GM19395 (cell line): ENCODE data around the gene FBXO47.
"Not testable (repeated sequence)": the region's sequence is repeated elsewhere in the genome, so short reads cannot be mapped to it uniquely, and the experiment has no call there.

Experiments used
- ATAC-seq: cut with Tn5 transposase; IDR thresholded peaks from one replicate; pipeline ENCODE4 v1.9.1; 2021; ENCODE audit warnings: mild to moderate bottlenecking, moderate library complexity; ENCODE audit not compliant: unreplicated experiment

The FBXO47 gene

DNA sequence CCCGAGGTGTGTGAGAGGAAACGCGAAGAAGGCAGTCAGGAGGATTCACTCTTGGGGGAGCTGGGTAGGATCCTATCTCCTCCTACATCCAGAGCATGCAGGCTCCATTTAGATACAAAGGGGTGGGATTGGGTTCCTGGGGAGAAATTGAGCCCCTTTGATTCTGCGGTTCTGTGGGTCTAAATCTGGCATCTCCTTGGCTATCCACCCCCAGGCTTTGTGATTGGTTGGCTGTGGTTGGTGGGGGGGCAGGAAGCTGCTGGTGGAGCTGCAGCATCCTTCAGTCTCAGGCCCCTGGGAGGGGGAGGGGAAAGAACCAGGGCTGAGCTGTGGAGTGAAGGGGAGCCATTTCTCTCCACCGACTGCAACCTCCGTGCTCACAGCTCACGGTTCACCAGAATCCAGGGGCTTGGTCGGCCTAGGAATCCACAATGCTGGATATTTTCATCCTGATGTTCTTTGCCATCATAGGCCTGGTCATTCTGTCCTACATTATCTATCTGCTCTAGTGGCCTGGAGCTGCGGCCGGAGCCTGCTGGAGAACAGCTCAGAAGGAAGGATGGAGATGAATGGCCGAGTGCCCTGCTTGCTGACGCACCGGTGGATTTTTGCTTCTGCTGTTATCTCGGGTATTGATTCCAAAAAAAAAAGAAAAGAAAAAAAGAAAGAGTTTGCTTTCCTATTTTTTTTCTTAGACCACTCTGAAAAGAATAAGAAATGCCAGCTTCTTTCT is 41.8 kb downstream of the FBXO47 start, which contains the start of gene LASP1NB:
Gene LASP1NB, plus strand, starts transcription at position 352 of the 733 bp plus-strand sequence.
- ATAC-seq: no peak

DNA sequence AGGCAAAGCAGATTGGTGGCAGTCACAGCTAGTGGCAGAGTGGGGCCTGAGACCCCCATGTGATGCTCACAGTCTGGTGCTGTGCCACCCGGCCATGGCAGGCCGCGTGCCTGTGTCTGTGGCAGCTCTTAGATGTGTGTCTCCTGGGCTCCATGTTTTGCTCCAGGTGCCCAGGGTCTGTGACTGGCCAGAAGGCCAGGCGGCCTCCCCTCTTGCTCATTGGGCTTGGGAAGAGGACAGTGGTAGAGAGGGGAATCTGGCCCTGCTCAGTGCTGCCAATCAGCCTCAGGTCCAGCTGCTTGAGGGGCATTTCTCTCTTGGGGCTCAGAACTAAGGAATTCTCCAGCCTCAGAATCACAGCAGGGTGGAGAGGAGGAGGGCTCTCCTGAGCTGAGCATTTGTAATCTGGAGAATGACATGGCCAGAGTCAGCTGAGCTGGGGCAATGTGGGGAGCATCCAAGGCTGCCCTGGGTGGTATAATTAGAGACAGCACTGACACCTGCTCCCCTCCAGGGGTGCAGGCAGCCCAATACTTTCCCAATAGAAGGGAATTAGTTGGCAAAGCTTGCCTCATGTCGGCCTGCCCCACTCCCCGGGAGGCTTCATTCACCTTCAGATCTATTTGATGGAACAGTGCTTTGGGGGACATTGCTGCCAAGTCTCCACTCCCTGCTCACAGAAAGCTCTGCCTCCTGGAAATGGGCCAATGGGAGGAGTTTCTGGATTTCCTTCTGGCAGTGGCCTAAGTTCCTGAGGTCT is 44.5 kb downstream of the FBXO47 start:
- no peak for ATAC-seq

DNA sequence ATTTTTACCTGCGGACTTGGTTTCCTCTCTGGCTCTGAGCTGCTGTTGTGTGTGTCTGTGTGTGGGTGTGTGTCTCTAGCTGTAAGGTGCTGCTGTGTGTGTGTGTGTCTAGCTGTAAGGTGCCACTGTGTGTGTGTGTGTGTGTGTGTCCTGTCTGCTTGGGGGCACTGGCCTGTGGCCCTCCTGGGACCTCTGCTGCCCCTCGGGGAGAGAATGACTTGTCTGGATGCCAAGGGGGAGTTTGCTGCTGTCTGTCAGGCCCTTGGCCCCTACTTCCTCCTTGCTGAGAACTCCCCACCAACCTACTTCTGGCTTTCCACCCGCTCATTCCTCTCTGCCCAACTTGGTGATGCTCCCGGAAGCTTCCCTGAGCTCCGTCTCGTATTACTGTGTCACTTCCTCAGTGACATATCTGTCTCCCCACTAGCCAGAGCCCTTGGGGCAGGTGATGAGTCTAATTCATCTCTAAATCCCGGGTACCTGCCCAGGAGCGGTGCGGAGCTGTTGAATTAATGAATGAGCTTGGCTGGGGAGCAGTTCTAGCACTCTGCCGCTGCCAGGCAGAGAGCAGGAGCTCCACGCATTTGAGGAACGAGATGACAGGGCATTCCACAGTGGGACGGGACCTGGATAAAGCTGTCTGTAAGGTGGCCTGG is 45.3 kb downstream of the FBXO47 start:
- no peak for ATAC-seq

DNA sequence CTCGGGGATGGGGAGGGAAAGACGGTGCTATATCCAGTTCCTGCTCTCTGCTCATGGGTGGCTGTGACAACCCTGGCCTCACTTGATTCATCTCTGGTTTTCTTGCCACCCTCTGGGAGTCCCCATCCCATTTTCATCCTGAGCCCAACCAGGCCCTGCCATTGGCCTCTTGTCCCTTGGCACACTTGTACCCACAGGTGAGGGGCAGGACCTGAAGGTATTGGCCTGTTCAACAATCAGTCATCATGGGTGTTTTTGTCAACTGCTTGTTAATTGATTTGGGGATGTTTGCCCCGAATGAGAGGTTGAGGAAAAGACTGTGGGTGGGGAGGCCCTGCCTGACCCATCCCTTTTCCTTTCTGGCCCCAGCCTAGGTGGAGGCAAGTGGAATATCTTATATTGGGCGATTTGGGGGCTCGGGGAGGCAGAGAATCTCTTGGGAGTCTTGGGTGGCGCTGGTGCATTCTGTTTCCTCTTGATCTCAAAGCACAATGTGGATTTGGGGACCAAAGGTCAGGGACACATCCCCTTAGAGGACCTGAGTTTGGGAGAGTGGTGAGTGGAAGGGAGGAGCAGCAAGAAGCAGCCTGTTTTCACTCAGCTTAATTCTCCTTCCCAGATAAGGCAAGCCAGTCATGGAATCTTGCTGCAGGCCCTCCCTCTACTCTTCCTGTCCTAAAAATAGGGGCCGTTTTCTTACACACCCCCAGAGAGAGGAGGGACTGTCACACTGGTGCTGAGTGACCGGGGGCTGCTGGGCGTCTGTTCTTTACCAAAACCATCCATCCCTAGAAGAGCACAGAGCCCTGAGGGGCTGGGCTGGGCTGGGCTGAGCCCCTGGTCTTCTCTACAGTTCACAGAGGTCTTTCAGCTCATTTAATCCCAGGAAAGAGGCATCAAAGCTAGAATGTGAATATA is 46.6 kb downstream of the FBXO47 start:
- ATAC-seq: no peak

DNA sequence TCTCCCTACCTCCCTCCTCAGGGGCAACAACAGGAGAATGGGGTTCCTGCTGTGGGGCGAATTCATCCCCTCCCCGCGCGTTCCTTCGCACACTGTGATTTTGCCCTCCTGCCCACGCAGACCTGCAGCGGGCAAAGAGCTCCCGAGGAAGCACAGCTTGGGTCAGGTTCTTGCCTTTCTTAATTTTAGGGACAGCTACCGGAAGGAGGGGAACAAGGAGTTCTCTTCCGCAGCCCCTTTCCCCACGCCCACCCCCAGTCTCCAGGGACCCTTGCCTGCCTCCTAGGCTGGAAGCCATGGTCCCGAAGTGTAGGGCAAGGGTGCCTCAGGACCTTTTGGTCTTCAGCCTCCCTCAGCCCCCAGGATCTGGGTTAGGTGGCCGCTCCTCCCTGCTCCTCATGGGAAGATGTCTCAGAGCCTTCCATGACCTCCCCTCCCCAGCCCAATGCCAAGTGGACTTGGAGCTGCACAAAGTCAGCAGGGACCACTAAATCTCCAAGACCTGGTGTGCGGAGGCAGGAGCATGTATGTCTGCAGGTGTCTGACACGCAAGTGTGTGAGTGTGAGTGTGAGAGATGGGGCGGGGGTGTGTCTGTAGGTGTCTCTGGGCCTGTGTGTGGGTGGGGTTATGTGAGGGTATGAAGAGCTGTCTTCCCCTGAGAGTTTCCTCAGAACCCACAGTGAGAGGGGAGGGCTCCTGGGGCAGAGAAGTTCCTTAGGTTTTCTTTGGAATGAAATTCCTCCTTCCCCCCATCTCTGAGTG is 47.7 kb downstream of the FBXO47 start:
- ATAC-seq: no peak

DNA sequence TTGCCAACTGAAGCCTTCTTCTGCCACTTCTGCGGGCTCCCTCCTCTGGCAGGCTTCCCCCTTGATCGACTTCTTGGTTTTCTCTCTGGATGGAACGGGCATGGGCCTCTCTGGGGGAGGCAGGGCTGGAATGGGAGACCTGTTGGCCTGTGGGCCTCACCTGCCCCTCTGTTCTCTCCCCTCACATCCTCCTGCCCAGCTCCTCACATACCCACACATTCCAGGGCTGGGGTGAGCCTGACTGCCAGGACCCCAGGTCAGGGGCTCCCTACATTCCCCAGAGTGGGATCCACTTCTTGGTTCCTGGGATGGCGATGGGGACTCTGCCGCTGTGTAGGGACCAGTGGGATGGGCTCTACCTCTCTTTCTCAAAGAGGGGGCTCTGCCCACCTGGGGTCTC is 48.3 kb downstream of the FBXO47 start:
- ATAC-seq: no peak

DNA sequence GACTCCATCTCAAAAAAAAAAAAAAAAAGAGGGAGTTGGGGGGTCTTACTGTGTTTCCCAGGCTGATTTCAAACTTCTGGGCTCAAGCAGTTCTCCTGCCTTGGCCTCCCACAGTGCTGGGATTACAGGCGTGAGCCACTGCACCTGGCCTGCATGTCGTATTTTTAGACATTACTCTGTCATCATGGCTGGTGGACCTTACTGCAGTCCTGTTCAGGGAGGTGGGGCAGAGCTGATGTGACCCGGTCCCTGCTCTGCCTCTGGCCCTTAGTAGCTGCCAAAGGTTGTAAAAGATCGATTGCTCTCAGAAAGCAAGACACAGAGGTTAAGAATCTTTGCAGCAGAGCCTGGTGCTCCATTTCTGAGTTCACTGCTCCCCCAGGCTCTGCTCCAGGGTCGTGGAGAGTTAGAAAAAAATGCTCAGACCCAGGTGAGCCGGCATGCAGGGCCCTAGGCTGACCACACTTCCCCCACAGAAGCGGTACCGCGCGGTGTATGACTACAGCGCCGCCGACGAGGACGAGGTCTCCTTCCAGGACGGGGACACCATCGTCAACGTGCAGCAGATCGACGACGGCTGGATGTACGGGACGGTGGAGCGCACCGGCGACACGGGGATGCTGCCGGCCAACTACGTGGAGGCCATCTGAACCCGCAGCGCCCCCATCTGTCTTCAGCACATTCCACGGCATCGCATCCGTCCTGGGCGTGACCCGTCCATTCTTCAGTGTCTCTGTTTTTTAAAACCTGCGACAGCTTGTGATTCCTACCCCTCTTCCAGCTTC is 48.9 kb downstream of the FBXO47 start:
- no peak for ATAC-seq

DNA sequence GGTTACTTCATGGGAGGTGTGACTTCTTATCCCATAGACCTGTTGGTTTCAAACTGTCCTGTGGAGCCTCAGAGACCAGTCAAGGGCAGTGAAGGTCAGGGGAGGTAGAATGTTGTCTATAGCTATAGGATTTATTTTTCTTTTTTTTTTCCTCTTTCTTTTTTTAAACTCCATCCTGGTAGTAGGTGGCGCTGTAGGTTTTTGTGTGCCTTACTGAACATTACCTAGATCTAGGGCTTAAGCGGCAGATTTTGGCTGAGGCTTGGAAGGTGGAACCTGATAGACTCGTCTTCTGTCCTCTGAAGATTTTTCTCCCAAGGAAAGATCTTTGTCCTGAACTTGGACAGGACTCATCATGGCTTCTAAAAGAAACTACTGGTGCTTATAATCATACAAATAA is 49.9 kb downstream of the FBXO47 start:
- no peak for ATAC-seq

DNA sequence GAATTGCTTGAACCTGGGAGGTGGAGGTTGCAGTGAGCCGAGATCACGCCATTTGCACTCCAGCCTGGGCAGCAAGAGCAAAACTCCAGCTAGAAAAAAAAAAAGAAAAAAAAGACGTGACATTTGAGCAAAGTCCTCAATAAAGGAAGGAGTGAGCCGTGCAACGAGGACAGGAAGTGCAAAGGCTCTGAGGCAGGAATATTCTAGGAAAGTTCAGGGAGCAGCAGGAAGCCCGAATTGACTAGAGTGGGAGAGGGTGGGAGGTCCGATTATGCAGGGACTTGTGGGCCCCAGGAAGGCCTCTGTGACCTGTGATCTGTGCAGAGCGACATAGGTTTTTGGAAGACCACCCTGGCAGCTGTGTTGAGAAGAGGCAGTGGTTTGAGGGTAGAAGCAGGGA is 50.4 kb downstream of the FBXO47 start:
- no peak for ATAC-seq

DNA sequence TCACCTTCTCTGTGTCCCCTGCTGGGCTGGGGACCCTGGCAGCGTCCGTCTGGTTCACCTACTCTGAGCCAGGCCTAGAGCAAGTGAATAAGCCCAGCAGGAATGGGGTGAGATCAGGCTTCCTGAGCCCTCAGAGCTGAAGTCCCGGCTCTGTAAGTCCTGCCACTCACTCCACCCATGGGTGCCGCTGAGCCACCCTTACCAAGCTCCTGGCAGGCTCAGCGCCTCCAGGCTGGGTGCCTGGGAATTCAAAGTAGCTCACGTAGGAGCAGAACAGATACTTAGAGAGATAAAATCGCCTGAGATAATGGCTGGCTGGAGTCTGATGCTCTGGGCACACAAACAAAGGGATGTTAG is 51.6 kb downstream of the FBXO47 start:
- no peak for ATAC-seq

DNA sequence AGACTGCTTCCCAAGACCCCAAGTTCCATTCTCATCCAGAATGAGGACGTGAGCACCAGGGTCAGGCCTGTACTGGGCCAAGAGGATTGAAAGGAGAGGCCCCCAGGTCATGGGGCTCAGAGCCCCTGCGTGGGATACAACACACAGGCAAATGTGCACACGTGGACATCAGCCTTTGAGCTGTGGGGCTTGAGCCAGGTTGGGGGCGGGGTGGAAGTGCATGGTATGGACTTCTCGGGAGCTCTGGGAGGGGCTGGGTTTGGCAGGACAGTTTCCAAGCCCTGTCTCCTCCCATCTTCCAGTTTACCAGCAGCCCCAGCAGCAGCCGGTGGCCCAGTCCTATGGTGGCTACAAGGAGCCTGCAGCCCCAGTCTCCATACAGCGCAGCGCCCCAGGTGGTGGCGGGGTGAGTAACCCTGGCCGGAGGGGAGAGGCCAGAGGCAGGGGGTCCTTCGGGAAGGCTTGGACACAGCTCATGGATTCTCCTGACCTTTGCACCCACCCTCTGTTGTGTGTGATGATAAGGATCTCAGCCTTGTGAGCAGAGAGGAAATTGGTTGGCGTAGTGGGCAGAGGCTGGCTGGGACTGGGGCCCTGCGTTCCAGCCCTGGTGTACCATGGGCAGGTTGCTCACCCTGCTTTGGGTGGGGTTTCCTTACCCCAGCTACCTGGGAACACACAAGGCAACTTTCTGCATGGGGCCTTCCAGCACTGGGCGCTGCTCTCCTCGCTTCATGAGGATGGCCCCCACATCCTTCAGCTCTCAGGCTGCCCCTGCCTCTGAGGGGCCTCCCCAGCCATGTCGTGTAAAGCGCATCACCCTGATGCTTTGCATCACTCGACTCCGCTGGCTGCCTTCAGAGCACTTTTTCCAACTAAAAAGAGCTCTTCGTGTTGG is 52.2 kb downstream of the FBXO47 start:
- ATAC-seq: no peak

DNA sequence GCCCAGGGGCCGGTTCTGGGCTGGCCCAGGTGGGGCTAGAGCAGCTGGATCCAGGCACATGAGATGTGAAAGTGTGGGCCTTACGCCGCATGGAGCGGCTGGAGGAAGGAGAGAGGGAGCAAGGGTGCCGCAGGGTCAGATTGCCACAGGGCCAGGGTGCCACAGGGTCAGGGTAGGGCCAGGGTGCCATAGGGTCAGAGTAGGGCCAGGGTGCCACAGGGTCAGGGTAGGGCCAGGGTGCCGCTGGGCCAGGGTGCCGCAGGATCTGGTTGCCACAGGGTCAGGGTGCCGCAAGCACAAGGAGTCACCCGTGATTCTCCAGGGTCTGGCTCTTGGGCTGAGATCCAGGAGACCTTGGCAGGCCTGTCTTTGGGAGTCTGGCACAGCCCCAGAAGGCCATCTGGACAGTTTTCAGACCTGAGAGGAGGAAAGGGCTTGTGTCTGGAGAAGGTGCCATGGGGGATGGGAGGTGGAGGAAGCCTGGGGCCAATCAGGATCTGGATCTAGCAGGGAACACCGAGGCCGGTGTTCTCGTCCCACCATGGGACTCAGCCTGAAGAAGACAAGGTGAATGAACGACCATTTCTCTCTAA is 54.9 kb downstream of the FBXO47 start:
- ATAC-seq: no peak

DNA sequence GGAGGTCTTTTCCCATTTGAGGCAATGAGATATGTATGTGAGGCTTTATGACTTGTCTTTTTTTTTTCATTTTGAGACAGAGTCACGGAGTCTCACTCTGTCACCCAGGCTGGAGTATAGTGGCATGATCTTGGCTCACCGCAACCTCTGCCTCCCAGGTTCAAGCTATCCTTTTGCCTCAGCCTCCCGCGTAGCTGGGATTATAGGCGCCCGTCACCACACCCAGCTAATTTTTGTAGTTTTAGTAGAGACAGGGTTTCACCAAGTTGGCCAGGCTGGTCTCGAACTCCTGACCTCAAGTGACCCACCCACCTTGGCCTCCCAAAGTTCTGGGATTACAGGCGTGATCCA is 55.5 kb downstream of the FBXO47 start:
- ATAC-seq: not testable (repeated sequence)

DNA sequence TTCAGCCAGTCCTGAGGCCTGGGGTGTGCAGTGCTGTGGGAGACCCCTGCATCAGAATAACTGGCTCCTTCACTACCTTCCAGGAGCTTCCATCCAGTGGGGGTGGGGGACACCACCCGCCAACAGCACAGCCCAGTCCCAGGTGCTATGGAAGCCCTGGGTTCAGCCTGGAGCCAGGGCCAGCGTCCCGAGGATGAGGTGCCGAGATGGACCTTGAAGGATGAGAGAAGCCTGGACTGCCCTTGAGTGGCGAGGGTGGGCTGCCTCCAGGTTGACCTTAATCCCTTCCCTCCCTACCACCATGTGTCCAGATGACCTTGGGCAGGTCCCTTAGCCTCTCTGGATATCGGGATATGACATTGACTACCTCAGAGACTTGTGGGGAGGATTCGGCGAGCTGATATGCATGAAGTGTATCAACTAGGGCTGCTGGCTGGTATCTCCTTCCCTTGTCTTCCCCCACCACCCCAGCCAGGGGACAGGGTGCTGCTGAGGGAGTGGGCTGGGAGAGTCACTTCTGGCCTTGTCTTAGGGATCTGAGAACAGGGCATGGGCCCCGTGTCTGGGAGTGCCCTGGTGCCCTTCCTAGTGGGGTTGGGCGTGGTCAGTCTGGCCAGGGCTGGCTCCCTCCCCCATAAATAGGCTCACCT is 56.0 kb downstream of the FBXO47 start:
- no peak for ATAC-seq

DNA sequence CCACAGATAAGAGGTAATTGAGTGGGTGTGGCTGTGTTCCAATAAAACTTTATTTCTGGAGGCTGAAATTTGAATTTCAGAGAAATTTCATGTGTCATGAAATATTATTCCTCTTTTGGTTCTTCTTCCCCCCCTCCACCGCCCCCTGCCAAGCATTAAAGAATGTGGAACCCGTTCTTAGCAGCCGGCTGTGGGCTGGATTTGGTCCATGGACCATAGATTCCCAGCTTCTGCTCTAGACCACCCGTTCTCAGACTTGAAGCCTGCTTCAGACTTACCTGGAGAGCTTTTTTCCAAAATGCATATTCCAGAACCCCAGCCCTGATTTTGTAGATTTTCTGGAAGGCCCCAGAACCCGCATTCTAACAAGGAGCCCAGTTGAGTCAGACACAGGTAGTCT is 56.9 kb downstream of the FBXO47 start:
- ATAC-seq: no peak

DNA sequence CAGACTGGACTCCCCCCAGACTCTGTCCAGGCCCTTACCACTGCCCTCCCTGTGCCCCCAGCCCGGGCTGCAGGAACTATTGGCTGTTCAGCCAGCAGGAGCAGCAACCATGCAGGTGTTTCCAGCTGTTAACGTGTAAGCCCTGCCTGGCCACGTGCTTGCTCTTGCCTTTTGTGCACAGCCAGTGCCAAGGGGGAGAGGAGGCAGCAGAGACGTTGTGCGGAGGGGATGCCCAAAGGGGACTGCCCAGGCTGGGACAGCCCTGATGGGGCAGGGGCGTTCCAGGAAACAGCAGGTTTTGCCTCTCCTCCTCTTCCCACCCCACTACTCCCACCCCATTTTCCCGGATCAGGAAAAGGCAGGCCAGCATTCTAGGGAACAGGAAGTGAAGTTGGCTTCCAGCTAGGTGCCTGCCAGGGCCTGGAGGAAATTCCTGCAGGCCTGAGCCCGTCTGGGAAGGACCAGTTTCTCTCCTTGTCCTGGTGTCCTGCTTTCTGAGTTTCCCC is 58.5 kb downstream of the FBXO47 start:
- no peak for ATAC-seq

DNA sequence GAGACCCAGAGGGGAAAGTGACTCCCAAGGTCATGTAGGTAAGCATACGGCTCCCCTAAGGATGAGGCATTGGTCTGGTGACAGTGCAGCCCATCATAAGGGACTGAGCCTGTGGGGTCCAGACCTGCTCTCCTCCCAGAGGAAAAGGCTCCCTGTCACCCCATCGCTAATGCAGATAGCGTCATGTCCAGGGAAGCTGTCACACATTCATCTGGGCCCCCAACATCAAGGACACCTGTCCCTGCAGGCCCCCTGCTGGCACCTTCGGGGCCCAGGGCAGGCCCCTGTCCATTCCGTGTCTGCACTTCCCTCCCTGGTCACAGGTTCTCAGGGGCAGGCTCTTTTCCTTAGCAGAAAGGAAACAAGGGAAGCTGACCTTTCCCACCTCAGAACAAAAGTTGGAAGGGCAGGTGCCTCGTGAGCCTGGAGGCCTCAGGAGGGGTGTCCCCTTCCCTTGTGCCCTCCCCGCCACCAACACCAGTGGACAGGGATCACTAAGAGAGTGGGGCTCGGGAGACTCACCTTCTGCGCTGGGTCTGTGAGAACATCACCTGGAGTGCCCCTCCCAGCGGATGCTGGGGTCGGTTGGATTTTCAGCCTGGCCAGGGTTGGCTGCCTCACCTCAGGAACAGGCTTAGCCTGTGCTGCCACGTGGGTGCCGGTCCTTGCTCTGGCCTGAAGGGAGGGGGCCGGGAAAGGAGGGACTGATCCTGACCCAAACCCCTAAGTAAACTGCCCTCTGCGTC is 59.1 kb downstream of the FBXO47 start:
- ATAC-seq: no peak
